22Rv1 (cell line): ENCODE measurements around the gene BICRAL.

ENCODE experiments used
- CTCF ChIP-seq: fragments of 450-650 bp; IDR thresholded peaks from 2 replicates; pipeline ENCODE4 v1.5.1; 2017; ENCODE audit warnings: mild to moderate bottlenecking
- ZFX ChIP-seq: fragments of 450-650 bp; IDR thresholded peaks from 2 replicates; pipeline ENCODE4 v1.6.1; 2017; ENCODE audit warnings: antibody characterized with exemption, borderline replicate concordance

- no peak for TF ChIP-seq CTCF
- TF ChIP-seq ZFX, result no peak
Measured at GRCh38 chr6:42873313-42873712, 91.5 kb downstream of the BICRAL start.
